ENCODE results near the gene NAGLU. TPM values are rescaled to one million over a fixed set of nuclear protein-coding genes. Genes with fewer than 3 reads are reported as not detected.
"Not testable (repeated sequence)": the region's sequence is repeated elsewhere in the genome, so short reads cannot be mapped to it uniquely, and the experiment has no call there.

Gene NAGLU
- total and polyA plus RNA-seq, 7 donors = 9.1 to 18.1 (median 16.0) TPM

DNA sequence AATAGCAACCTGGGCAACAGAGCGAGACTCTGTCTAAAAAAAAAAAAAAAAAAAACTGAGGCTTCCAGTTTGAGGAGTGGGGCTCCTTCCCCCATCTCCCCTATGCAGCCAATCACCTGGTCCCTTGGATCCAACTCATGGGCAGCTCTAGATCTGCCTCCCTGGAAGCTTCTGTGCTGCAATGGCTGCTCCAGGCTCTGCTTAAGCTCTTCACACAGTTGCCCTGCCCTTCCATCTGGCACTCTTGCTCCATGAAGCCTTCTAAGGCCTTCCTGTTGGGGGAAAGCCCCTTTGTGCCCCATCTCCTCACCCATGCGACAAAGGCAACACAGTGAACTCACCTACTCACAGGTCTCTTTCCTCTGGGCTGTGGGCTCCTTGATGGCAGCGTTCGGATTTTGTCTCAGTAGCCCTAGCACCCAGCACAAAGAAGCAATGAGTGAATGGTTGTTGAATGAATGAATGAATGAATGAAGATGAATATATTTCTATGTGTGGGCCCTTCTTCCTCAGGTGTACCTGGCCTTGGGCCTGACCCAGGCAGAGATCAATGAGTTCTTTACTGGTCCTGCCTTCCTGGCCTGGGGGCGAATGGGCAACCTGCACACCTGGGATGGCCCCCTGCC, 1.9 kb downstream of the NAGLU start:
- H3K27me3 ChIP-seq (ENCODE audit: insufficient read depth in 3 of 3, low read length in 2 of 3) = no peaks in the 10 kb centered on the region
- ATAC-seq (no peak), DNase-seq (peak in 1 of 2 donors; percentile 49)
- intact Hi-C loops (cut with DNase I) = no loop called here
- TF ChIP-seq, protein P1, sequence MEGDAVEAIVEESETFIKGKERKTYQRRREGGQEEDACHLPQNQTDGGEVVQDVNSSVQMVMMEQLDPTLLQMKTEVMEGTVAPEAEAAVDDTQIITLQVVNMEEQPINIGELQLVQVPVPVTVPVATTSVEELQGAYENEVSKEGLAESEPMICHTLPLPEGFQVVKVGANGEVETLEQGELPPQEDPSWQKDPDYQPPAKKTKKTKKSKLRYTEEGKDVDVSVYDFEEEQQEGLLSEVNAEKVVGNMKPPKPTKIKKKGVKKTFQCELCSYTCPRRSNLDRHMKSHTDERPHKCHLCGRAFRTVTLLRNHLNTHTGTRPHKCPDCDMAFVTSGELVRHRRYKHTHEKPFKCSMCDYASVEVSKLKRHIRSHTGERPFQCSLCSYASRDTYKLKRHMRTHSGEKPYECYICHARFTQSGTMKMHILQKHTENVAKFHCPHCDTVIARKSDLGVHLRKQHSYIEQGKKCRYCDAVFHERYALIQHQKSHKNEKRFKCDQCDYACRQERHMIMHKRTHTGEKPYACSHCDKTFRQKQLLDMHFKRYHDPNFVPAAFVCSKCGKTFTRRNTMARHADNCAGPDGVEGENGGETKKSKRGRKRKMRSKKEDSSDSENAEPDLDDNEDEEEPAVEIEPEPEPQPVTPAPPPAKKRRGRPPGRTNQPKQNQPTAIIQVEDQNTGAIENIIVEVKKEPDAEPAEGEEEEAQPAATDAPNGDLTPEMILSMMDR (IDR thresholded peaks at IDR 0.05) = no peak
- peak overlapping the region; percentile 92 for H3K27ac ChIP-seq
- no peaks in the 10 kb centered on the region for H3K9me3 ChIP-seq
- H3K36me3 ChIP-seq (ENCODE audit: insufficient read depth in 1 of 2, low read depth in 1 of 2) = peaks cover 0 to 49% of the 10 kb centered on the region in 2 donors
- 91 to 98% (median 96%) methylated on average over 5 of the region's 5 CpGs for WGBS, 3 donors
- peaks cover 23% of the 10 kb centered on the region for H3K4me1 ChIP-seq
- peak overlapping the region; percentile 74 for H3K4me3 ChIP-seq

DNA sequence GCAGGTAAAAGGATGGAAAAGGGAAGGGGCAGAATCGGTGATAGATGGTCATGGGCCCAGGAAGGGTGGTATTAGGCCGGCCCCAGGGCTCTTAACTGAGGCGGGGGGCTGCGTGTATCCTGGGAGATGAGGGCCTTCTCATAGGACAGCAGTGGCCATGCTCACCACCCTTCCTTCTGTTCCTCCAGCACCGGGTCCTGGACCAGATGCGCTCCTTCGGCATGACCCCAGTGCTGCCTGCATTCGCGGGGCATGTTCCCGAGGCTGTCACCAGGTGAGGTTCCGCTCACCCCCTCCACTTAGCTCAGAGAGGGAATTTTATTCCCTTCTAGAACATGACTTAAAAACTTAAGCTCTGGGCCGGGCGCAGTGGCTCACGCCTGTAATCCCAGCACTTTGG, 2.4 kb downstream of the NAGLU start:
- no peak overlapping the region for H3K4me3 ChIP-seq
- H3K9me3 ChIP-seq = no peaks in the 10 kb centered on the region
- no peaks in the 10 kb centered on the region for H3K27me3 ChIP-seq (ENCODE audit: insufficient read depth in 3 of 3, low read length in 2 of 3)
- H3K36me3 ChIP-seq (ENCODE audit: insufficient read depth in 1 of 2, low read depth in 1 of 2) = peaks cover 0 to 54% of the 10 kb centered on the region in 2 donors
- peaks cover 27% of the 10 kb centered on the region for H3K4me1 ChIP-seq
- TF ChIP-seq, protein P1 (IDR thresholded peaks at IDR 0.05) = no peak
- intact Hi-C loops (cut with DNase I) = no loop called here
- DNase-seq = peak in 1 of 2 donors; percentile 50
- WGBS, 3 donors = 94 to 97% (median 94%) methylated on average over 14 of the region's 14 CpGs
- peak overlapping the region; percentile 92 for H3K27ac ChIP-seq
- ATAC-seq = no peak

DNA sequence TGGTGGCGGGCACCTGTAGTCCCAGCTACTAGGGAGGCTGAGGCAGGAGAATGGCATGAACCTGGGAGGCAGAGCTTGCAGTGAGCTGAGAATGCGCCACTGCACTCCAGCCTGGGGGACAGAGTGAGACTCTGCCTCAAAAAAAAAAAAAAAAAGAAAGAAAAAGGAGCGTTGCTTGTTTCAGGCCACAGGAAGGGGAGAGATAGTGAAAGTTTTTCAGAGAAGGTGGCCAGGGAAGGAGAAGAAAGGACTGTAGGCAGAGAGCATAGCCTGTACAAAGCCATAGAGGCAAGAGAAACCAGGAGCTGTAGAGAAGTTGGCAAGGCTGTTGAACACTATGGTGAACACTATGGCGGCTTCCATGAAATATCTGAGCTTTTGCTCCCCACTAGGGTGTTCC, 4.5 kb downstream of the NAGLU start:
- H3K4me3 ChIP-seq; DNase-seq; ATAC-seq; intact Hi-C loops (cut with DNase I); H3K27me3 ChIP-seq (ENCODE audit: insufficient read depth in 3 of 3, low read length in 2 of 3); H3K9me3 ChIP-seq: not testable (repeated sequence)
- Histone ChIP-seq H3K4me1 (peaks cover 29% of the 10 kb centered on the region), H3K27ac (peak overlapping the region; percentile 16), H3K36me3 (ENCODE audit: insufficient read depth in 1 of 2, low read depth in 1 of 2) (peaks cover 0 to 59% of the 10 kb centered on the region in 2 donors)
- 89 to 92% (median 90%) methylated on average over 4 of the region's 4 CpGs for WGBS, 3 donors

DNA sequence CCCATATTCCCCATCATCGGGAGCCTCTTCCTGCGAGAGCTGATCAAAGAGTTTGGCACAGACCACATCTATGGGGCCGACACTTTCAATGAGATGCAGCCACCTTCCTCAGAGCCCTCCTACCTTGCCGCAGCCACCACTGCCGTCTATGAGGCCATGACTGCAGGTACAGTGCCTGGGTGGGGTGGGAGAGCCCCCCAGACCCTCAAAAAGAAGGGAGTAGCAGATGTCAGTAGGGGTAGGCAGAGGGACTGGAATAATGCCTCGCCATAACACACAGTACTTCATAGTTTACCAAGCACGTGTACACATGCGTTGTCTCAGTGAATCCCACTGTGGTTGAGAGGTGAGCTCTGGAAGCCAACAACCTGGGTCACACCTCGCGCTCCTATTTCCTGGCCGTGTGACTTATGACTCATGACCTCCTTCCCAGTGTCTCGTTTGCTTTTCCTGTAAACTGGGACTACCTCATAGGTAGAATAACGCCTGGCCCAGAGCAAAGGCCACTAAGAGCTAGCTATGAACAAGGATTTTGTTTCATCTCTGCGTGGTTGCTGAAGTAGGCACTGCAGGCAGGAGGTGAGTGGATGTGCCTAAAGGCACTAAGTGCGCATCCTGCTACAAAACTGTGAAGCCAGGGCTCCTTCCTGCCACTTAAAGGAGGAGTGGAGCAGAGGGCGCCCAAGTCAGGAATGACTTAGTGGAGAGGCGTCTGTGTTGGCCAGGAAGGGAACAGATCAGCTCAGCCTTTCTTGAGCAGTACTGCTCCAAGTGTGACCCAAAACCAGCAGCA, 5.2 kb downstream of the NAGLU start:
- Histone ChIP-seq H3K9me3 (no peaks in the 10 kb centered on the region), H3K4me1 (peaks cover 28% of the 10 kb centered on the region), H3K27me3 (ENCODE audit: insufficient read depth in 3 of 3, low read length in 2 of 3) (no peaks in the 10 kb centered on the region), H3K36me3 (ENCODE audit: insufficient read depth in 1 of 2, low read depth in 1 of 2) (peaks cover 0 to 59% of the 10 kb centered on the region in 2 donors), H3K27ac (peak overlapping the region; percentile 16), H3K4me3 (no peak overlapping the region)
- DNase-seq (peak in 1 of 2 donors; percentile 40), ATAC-seq (no peak)
- intact Hi-C loops (cut with DNase I) = no loop called here
- WGBS, 3 donors = 75 to 79% (median 77%) methylated on average over 17 of the region's 17 CpGs
- TF ChIP-seq, protein P1 (IDR thresholded peaks at IDR 0.05) = no peak

Measured in psoas muscle (tissue), 8 donors.